Heart left ventricle (tissue), 16 donors: ENCODE results near the gene TBC1D5. TPM values are rescaled to one million over a fixed set of nuclear protein-coding genes. Genes with fewer than 3 reads are reported as not detected.
A peak's percentile ranks its signal among the peaks of the same experiment; 100 is the strongest.

Experiments
- ATAC-seq, 4 donors: fragments of 200-7000 bp; cut with Tn5 transposase; one replicate each; pipeline ENCODE4 v1.9.1; 2020 to 2022; ENCODE audit warnings: moderate library complexity in 4 of 4, mild to moderate bottlenecking in 3 of 4, moderate number of reproducible peaks in 1 of 4
- DNase-seq, 5 donors: peaks; one replicate each; pipeline ENCODE4 v3.0.0-alpha.2; 2020
- H3K27ac ChIP-seq, 12 donors: fragments of 200-600 bp; sonication (generic) in 4 of 12; one replicate each; pipeline versions ENCODE4 v1.5.0 to v1.8.0; 2016 to 2022; ENCODE audit warnings: mild to moderate bottlenecking in 2 of 12
- H3K27me3 ChIP-seq, 9 donors: fragments of 200-600 bp; sonication (generic) in 2 of 9; one replicate each; pipeline versions ENCODE4 v1.5.1 to v1.8.0; 2016 to 2022; ENCODE audit warnings: mild to moderate bottlenecking in 3 of 9
- H3K36me3 ChIP-seq, 9 donors: fragments of 200-600 bp; sonication (generic) in 2 of 9; one replicate each; pipeline versions ENCODE4 v1.5.0 to v1.8.0; 2018 to 2022; ENCODE audit warnings: mild to moderate bottlenecking in 2 of 9
- H3K4me1 ChIP-seq, 12 donors: fragments of 200-600 bp; sonication (generic) in 4 of 12; one replicate each; pipeline versions ENCODE4 v1.5.0 to v1.8.0; 2016 to 2022; ENCODE audit warnings: mild to moderate bottlenecking in 3 of 12
- H3K4me3 ChIP-seq, 12 donors: fragments of 200-600 bp; sonication (generic) in 4 of 12; one replicate each; pipeline versions ENCODE4 v1.5.0 to v1.8.0; 2017 to 2022; ENCODE audit warnings: mild to moderate bottlenecking in 9 of 12, moderate library complexity in 4 of 12
- H3K9me3 ChIP-seq, 12 donors: fragments of 200-600 bp; sonication (generic) in 4 of 12; one replicate each; pipeline versions ENCODE4 v1.5.0 to v1.8.0; 2016 to 2022; ENCODE audit warnings: mild to moderate bottlenecking in 1 of 12
- POLR2A ChIP-seq, 2 donors: fragments of 450-650 bp; IDR thresholded peaks; one replicate each; pipeline ENCODE4 v1.6.1; 2017; ENCODE audit warnings: antibody characterized with exemption in 2 of 2, mild to moderate bottlenecking in 2 of 2, moderate library complexity in 2 of 2
- WGBS, 4 donors: extraction: QIAGEN DNeasy Blood & Tissue Kit in 2 of 4; methylation state at CpG; one replicate each; pipeline versions ENCODE4 v1.1.5 to v1.1.7; 2013 to 2018; 5-methylcytosine and 5-hydroxymethylcytosine counted together
- intact Hi-C, 10 donors: fragments of 100-400 bp; cut with DNase I; formaldehyde crosslinking; loops; one replicate each; pipeline versions ENCODE4 v1.11.1 to v1.14.2; 2022
- polyA plus RNA-seq, 2 donors: library from polyadenylated mRNA; stranded (reverse); fragments of 200-250 nt; gene quantifications; one replicate each; pipeline ENCODE4 v1.2.3, GENCODE V29; 2013
- total RNA-seq, 9 donors: library from RNA; depleted of rRNA in 2 of 9; stranded (reverse); fragments of >200 nt in 2 of 9; fragmentation: NEBNext Ultra II Directional in 3 of 9; extraction: Animal tissue kit (Norgen Biotek cat#: 25700) in 3 of 9; gene quantifications; one replicate each; pipeline versions ENCODE4 v1.1.0 to v1.2.4, GENCODE V29; 2016 to 2023
- TF ChIP-seq, protein P1 (sequence below), 12 donors: fragments of 200-600 bp; sonication (generic) in 4 of 12; IDR thresholded peaks; one replicate each; pipeline versions ENCODE4 v1.5.0 to v1.8.0; 2018 to 2022; ENCODE audit warnings: antibody characterized with exemption in 12 of 12, mild to moderate bottlenecking in 5 of 12
- donor health status: ischemic (EF 13 %, LVEDD 7.1; RV severe dilation, severe dysfunction).
- donor health status: healthy with polysubstance abuse.
- donor health status: DM: no; HTN: yes; CAD: no.
- donor health status: DM: no; HTN: no; CAD: no.
- donor health status: ischemic (EF 25% LVEDD 6.9; RV normal size, moderate dysfunction).
- donor health status: ischemic (EF 25% LVEDD 5.7; RV mildly dilated, moderate dysfunction).
- donor health status: healthy.
- donor health status: DM: yes; HTN: yes; CAD: no.
- donor health status: ischemic (EF 35%, LVEDD 5.7; RV mildly dilated, moderate dysfunction).
- donor health status: nonischemic (EF 11% LVEDD 7.7; RV severe dilation, severe dysfunction).
- donor health status: DM: yes; HTN: yes; CAD: no.
- donor health status: PGD.
- donor health status: ischemic (EF 29% LVEDD 5.4; RV normal size, mild dysfunction).
- donor health status: nonischemic (EF 23%, LVEDD 6.1; RV moderate dilation, normal function).

TBC1D5 gene
- total and polyA plus RNA-seq, 11 donors, result 5.8 to 48.3 (median 31.1) TPM

DNA sequence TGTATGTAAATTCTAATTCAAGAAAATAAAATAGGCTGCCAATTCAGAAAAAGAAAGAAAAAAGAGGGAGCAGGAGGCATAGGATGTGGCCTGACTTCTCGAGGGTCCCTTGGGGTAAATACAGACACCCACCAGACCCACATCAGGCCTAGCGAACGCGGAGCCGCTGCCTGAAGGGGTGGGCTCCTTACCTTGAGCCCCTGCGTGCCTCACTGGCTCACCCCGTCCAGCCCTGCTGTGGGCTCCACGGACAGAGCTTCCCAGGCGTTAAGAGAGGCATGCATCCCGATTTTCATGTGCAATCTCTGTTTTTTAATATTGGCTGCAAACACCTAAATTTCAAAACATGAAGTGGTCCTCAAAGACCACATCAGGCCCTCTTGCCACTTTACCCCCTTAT lies 599.9 kb downstream of the TBC1D5 start:
- H3K4me1 ChIP-seq, result peaks cover 0 to 16% (median 0%) of the 10 kb centered on the region in 12 donors
- H3K36me3 ChIP-seq, result no peaks in the 10 kb centered on the region
- no peaks in the 10 kb centered on the region for H3K27me3 ChIP-seq
- DNase-seq (no peak), ATAC-seq (no peak)
- H3K4me3 ChIP-seq, result no peak overlapping the region
- intact Hi-C loops, result loop anchor here in 3 of 10 donors (10.0 kb wide), 2 partner anchors 268 to 538 kb away; partner anchors contain the start of gene DAZL (in 2 of the 3)
- no peak for TF ChIP-seq POLR2A (IDR thresholded peaks at IDR 0.05)
- TF ChIP-seq, protein P1, sequence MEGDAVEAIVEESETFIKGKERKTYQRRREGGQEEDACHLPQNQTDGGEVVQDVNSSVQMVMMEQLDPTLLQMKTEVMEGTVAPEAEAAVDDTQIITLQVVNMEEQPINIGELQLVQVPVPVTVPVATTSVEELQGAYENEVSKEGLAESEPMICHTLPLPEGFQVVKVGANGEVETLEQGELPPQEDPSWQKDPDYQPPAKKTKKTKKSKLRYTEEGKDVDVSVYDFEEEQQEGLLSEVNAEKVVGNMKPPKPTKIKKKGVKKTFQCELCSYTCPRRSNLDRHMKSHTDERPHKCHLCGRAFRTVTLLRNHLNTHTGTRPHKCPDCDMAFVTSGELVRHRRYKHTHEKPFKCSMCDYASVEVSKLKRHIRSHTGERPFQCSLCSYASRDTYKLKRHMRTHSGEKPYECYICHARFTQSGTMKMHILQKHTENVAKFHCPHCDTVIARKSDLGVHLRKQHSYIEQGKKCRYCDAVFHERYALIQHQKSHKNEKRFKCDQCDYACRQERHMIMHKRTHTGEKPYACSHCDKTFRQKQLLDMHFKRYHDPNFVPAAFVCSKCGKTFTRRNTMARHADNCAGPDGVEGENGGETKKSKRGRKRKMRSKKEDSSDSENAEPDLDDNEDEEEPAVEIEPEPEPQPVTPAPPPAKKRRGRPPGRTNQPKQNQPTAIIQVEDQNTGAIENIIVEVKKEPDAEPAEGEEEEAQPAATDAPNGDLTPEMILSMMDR (IDR thresholded peaks at IDR 0.05), result no peak
- peaks cover 0 to 1% (median 0%) of the 10 kb centered on the region in 12 donors for H3K9me3 ChIP-seq
- no peak overlapping the region for H3K27ac ChIP-seq
- WGBS, 4 donors, result 95 to 97% (median 96%) methylated on average over 10 of the region's 10 CpGs

DNA sequence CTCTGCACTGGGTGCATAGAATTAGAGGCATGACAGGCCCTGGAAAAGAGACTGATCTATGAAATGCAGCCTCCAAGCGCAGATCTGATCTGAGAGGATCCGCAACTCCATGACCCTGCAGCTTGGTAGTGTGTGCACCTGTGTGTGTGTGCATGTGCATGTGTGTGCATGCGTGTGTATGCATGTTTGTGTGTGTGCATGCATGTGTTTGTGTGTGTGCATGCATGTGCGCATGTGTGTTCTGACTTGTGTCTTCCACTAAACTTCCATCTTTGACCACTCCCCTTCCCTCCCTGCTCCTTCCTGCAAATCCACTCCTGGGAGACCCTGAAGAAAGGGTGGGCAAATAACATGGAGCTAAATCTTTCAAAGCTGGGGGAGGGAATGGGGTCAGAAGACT lies 600.7 kb downstream of the TBC1D5 start:
- intact Hi-C loops, result loop anchor here in 5 of 10 donors (1.0 to 10.0 kb wide), 5 partner anchors 243 to 537 kb away; partner anchors contain the start of genes DAZL (in 2 of the 5) and PLCL2 (in 1 of the 5)
- no peak for TF ChIP-seq POLR2A (IDR thresholded peaks at IDR 0.05)
- TF ChIP-seq, protein P1 (IDR thresholded peaks at IDR 0.05), result no peak

DNA sequence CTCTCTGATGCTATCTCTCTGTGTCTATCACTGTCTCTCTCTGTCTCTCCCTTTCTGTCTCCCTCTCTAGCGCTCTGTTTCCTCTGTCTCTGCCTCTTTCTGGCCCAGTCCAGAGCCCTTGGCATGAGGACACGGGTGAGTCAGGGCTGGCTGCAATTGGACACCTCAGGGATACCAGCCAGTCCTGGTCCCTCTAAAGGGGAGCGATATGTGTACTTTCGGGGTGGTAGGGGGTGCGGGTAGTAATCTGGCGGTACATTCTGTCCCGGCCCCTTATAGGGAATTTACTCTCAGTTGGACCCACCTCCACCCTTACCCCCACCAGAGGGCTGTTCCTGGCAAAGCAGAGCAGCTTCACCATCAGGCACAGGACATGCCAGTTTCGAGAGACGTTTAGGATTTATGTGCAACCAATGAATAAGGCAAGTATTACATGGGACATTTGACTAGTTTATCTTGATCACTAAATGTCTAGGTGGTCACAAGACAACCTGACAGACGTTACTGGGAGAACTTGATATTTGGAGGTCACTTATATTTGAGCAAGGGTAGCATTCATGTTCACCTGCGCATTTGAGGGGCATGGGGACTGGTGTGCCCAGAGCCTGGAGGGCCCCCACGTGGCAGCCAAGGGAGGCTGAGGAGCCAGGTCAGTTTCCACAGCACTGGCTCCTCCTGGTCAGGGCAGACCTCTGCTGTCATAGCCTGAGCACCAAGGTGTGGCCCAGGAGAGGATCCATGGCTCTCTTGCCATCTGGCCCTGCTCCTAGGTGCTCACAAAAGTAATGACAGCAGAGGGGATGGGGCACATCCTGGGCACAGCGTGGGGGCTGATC lies 601.5 kb downstream of the TBC1D5 start:
- DNase-seq (peak in 4 of 5 donors; percentile 41 to 85 (median 68)), ATAC-seq (peak; percentile 81 to 88 (median 86))
- H3K9me3 ChIP-seq, result peaks cover 0 to 4% (median 0%) of the 10 kb centered on the region in 12 donors
- no peaks in the 10 kb centered on the region for H3K36me3 ChIP-seq
- intact Hi-C loops, result loop anchor here in 5 of 10 donors (1.0 to 10.0 kb wide), 5 partner anchors 242 to 536 kb away; partner anchors contain the start of genes DAZL (in 2 of the 5) and PLCL2 (in 1 of the 5)
- H3K27ac ChIP-seq, result peak overlapping the region in 11 of 12 donors; percentile 32 to 78 (median 64)
- no peaks in the 10 kb centered on the region for H3K27me3 ChIP-seq
- WGBS, 4 donors, result 52 to 60% (median 55%) methylated on average over 12 to 13 of the region's 13 CpGs
- TF ChIP-seq POLR2A (IDR thresholded peaks at IDR 0.05), result no peak
- TF ChIP-seq, protein P1 (IDR thresholded peaks at IDR 0.05), result peak in 11 of 12 donors; percentile 12 to 45 (median 29)
- H3K4me3 ChIP-seq, result peak overlapping the region in 2 of 12 donors; percentile 3 to 19
- peaks cover 0 to 26% (median 9%) of the 10 kb centered on the region in 12 donors for H3K4me1 ChIP-seq

More for the DNA sequence above, 600.7 kb downstream of the TBC1D5 start:
- H3K9me3 ChIP-seq, result peaks cover 0 to 4% (median 0%) of the 10 kb centered on the region in 12 donors
- H3K36me3 ChIP-seq, result no peaks in the 10 kb centered on the region
- H3K27me3 ChIP-seq, result no peaks in the 10 kb centered on the region
- no peak for ATAC-seq
- peak overlapping the region in 5 of 12 donors; percentile 62 to 78 (median 65) for H3K27ac ChIP-seq
- 96 to 98% (median 97%) methylated on average over 4 of the region's 4 CpGs for WGBS, 4 donors
- H3K4me3 ChIP-seq, result peak overlapping the region in 1 of 12 donors; percentile 3
- H3K4me1 ChIP-seq, result peaks cover 0 to 18% (median under 1%) of the 10 kb centered on the region in 12 donors
- DNase-seq, result no peak
